22Rv1 (cell line): ENCODE results near the gene NEFH.
A peak's percentile ranks its signal among the peaks of the same experiment; 100 is the strongest.

Source experiments
- H3K27ac ChIP-seq: fragments of 450-650 bp; 2 replicates; pipeline ENCODE4 v1.5.1; 2017
- ZFX ChIP-seq: fragments of 450-650 bp; IDR thresholded peaks from 2 replicates; pipeline ENCODE4 v1.6.1; 2017; ENCODE audit warnings: antibody characterized with exemption, borderline replicate concordance
- TF ChIP-seq, protein P1 (sequence below): fragments of 450-650 bp; IDR thresholded peaks from 2 replicates; pipeline ENCODE4 v1.5.1; 2017; ENCODE audit warnings: mild to moderate bottlenecking

The NEFH gene

DNA sequence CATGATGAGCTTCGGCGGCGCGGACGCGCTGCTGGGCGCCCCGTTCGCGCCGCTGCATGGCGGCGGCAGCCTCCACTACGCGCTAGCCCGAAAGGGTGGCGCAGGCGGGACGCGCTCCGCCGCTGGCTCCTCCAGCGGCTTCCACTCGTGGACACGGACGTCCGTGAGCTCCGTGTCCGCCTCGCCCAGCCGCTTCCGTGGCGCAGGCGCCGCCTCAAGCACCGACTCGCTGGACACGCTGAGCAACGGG is 169 bp downstream of the NEFH start:
- TF ChIP-seq, protein P1, sequence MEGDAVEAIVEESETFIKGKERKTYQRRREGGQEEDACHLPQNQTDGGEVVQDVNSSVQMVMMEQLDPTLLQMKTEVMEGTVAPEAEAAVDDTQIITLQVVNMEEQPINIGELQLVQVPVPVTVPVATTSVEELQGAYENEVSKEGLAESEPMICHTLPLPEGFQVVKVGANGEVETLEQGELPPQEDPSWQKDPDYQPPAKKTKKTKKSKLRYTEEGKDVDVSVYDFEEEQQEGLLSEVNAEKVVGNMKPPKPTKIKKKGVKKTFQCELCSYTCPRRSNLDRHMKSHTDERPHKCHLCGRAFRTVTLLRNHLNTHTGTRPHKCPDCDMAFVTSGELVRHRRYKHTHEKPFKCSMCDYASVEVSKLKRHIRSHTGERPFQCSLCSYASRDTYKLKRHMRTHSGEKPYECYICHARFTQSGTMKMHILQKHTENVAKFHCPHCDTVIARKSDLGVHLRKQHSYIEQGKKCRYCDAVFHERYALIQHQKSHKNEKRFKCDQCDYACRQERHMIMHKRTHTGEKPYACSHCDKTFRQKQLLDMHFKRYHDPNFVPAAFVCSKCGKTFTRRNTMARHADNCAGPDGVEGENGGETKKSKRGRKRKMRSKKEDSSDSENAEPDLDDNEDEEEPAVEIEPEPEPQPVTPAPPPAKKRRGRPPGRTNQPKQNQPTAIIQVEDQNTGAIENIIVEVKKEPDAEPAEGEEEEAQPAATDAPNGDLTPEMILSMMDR = no peak
- TF ChIP-seq ZFX = no peak
- no peak overlapping the region for H3K27ac ChIP-seq

DNA sequence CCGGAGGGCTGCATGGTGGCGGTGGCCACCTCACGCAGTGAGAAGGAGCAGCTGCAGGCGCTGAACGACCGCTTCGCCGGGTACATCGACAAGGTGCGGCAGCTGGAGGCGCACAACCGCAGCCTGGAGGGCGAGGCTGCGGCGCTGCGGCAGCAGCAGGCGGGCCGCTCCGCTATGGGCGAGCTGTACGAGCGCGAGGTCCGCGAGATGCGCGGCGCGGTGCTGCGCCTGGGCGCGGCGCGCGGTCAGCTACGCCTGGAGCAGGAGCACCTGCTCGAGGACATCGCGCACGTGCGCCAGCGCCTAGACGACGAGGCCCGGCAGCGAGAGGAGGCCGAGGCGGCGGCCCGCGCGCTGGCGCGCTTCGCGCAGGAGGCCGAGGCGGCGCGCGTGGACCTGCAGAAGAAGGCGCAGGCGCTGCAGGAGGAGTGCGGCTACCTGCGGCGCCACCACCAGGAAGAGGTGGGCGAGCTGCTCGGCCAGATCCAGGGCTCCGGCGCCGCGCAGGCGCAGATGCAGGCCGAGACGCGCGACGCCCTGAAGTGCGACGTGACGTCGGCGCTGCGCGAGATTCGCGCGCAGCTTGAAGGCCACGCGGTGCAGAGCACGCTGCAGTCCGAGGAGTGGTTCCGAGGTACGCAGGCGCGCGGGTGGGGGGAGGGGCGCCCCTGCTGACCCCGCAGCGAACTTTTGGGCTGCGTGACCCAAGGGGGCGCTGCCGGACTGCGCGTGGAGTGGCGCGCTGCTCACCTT is 670 bp downstream of the NEFH start:
- TF ChIP-seq, protein P1 = peak; percentile 18
- no peak for TF ChIP-seq ZFX
- H3K27ac ChIP-seq = 0 out of 2 replicates have a peak overlapping the region, but pooled peaks have one; percentile 25

DNA sequence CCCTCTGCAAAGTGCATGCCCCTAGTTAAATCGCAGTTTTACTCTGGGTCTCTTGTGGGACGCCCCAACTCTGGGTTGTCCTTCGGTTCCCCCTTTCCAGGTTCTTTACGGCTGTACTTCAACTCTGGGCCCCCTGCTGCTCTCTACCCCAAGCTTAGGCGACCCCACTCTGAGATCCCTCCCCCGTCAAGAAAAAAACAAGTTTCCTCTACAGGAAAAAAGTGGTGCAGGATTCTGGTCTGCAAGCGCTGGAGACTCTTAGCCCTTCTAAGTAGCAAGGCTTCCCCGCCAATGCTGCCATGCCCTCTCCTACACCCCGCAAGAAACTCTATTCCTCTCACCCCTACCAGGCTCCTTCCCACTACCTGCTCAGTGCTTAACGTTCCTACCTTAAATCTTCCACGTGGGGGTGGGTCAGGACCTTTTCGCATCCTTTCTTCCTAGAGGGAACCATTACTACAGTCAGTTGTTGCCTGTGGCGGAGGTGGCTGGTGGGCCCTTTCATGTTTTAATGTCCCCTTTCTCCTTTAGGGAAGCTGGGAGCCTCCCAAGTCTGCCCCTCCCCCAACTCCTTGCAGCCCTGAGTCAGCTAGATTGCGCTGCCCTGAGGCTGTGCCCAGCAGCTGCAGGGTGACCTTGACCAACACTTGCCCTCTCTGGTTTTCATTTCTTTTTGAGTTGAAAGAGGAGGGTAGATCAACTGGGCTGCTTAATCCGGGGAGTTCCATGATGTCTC is 1.4 kb downstream of the NEFH start:
- H3K27ac ChIP-seq = 0 out of 2 replicates have a peak overlapping the region, but pooled peaks have one; percentile 25
- no peak for TF ChIP-seq ZFX

DNA sequence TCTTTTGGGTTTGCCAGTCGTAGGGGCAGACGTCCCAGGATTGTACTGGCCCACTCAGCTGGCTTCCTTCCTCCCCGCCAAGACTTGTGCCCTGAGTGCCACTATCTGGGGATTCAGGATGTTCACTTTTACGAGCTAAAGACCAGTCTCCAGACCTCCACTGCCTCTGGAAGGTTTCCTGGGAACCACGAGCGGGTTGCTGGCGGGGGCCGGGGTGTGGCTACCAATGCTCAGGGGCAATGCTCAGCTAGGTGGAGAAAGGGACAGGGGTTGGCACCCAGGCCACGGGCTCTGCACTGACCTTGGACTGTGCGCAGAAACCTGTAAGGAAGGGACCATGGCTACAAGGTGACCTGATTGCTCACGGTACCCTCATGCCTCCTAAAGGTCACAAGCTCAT is 2.2 kb downstream of the NEFH start:
- H3K27ac ChIP-seq = no peak overlapping the region
- TF ChIP-seq, protein P1 = no peak

DNA sequence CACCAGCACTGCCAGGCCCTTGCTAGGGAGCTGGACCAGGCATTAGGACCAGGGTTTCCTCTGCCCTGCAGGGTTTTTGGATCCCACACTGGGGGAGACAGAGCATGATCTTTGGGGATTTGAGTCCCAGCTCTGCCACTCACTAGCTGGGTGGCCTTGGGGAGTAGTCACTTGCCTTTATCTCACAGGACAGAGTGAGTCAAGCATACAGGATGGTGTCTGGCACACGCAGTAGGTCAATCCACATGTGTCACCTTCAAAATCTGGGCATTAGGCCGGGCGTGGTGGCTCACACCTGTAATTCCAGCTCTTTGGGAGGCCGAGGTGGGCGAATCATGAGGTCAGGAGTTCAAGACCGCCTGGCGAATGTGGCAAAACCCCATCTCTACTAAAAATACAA is 2.7 kb downstream of the NEFH start:
- TF ChIP-seq, protein P1 = no peak
- no peak for TF ChIP-seq ZFX
- H3K27ac ChIP-seq = no peak overlapping the region

DNA sequence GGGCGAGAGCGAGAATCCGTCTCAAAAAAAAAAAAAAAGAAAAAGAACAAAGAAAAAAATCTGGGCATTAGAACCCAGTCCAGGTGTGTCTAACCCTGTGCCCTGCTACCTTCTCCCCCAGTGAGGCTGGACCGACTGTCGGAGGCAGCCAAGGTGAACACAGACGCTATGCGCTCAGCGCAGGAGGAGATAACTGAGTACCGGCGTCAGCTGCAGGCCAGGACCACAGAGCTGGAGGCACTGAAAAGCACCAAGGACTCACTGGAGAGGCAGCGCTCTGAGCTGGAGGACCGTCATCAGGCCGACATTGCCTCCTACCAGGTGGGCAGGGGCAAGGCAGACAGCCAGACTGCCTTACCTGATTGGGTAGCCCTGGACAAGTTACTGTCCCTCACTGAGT is 3.2 kb downstream of the NEFH start:
- H3K27ac ChIP-seq = no peak overlapping the region
- TF ChIP-seq ZFX = no peak

DNA sequence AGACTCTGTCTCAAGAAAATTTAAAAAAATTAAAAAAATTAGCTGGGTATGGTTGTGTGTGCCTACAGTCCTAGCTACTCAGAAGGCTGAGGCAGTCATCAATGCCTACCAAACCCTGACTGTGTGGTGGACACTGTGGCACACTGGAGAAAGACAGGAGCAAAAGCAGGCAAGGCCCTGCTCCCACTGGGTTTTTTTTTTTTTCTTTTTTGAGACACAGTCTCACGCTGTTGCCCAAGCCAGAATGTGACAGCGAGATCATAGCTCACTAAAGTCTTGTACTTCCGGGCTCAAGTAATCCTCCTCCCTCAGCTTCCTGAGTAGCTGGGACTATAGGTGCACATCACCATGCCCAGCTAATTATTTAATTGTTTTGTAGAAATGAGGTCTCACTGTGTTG is 4.6 kb downstream of the NEFH start:
- TF ChIP-seq, protein P1 = no peak
- no peak for TF ChIP-seq ZFX
- no peak overlapping the region for H3K27ac ChIP-seq

DNA sequence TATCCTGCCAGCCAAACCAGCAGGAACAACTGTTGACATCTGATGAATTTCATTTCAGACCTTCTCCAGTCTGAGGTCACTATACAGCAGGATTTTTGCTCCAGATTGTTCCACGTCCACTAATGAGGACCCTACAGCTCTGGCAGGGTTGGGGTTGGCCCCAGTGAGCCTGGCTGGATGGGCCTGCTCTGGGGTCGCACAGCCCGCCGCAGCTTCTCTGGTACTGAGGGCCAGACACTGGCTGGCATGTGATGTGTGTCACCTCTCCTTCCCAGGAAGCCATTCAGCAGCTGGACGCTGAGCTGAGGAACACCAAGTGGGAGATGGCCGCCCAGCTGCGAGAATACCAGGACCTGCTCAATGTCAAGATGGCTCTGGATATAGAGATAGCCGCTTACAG is 5.4 kb downstream of the NEFH start:
- no peak overlapping the region for H3K27ac ChIP-seq
- TF ChIP-seq, protein P1 = no peak
- TF ChIP-seq ZFX = no peak
